Adrenal gland (tissue), 5 donors: ENCODE results near the gene PRL.

Experiments used
- CTCF ChIP-seq, 6 experiments: fragments of 450-650 bp in 4 of 6; fragments of 200-600 bp in 2 of 6; sonication (generic) in 1 of 6; IDR thresholded peaks; 1 replicate in 5 of 6; 2 replicates in 1 of 6; pipeline versions ENCODE4 v1.5.1 to v1.8.0; 2016 to 2021; ENCODE audit warnings: antibody characterized with exemption in 6 of 6, mild to moderate bottlenecking in 2 of 6, moderate library complexity in 1 of 6
- POLR2A ChIP-seq, 2 donors: fragments of 450-650 bp; IDR thresholded peaks; one replicate each; pipeline ENCODE4 v1.6.1; 2017; ENCODE audit warnings: antibody characterized with exemption in 2 of 2, mild to moderate bottlenecking in 2 of 2, moderate library complexity in 1 of 2
- donor health status: DM: no; HTN: no; CAD: no.

DNA sequence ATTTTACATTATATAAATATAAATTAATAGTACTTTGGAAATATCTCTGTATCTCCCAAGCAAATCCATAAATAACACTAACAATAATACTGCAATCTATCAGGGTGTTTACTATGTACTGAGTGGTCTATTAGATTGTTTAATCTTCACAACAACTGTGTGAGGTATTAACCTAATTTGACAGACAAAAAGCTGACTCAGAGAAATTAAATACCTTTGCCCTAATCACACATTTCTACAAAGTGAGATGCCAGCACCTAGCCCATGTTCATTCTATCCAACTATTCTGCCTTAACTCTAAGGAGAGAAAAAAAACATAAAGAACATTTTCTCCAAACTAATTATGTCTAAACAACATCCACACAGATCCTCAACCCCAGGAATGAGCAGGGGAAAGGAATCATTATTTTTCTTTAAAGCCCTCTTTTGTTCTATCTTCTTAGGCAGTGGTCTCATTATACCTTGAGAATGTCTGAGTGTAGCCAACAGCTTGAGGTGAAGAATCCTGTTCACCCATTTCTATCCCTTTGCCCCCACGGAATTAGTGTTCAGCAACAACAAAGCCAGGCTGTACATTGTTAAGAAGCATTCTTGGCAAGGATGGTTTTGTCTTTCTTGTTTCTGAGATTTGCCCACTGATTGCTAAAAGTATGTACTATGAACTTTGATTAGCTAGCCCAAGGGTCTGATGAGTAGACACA, 42.7 kb downstream of the PRL start:
- TF ChIP-seq CTCF (IDR thresholded peaks at IDR 0.05): no peak
- TF ChIP-seq POLR2A (IDR thresholded peaks at IDR 0.05): no peak
